SIG-M5 (cell line): ENCODE results near the gene TTLL8.
A peak's percentile ranks its signal among the peaks of the same experiment; 100 is the strongest.
"Not testable (repeated sequence)": the region's sequence is repeated elsewhere in the genome, so short reads cannot be mapped to it uniquely, and the experiment has no call there.

Source experiments
- DNase-seq: peaks from one replicate; lab custom pipeline; 2025; lab: John Stamatoyannopoulos, UW

TTLL8 gene

GRCh38 chr22:49986325-49986724, 71.8 kb downstream of the TTLL8 start:
- no peak for DNase-seq

GRCh38 chr22:49983148-49984042, 74.7 kb downstream of the TTLL8 start:
- DNase-seq: no peak

DNA sequence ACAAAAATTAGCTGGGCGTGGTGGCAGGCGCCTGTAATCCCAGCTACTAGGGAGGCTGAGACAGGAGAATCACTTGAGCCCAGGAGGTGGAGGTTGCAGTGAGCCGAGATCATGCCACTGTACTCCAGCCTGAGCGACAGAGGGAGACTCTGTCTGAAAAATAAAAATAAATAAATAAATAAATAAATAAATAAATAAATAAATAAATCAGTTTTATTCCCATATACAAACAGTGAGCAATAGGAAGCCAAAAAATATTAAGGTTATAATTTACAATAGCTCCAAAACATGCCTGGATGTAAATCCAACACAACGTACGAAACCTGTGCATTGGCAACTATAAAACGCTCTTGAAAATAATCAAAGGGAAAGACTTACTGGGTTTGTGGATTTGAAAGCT, 76.3 kb downstream of the TTLL8 start:
- not testable (repeated sequence) for DNase-seq

DNA sequence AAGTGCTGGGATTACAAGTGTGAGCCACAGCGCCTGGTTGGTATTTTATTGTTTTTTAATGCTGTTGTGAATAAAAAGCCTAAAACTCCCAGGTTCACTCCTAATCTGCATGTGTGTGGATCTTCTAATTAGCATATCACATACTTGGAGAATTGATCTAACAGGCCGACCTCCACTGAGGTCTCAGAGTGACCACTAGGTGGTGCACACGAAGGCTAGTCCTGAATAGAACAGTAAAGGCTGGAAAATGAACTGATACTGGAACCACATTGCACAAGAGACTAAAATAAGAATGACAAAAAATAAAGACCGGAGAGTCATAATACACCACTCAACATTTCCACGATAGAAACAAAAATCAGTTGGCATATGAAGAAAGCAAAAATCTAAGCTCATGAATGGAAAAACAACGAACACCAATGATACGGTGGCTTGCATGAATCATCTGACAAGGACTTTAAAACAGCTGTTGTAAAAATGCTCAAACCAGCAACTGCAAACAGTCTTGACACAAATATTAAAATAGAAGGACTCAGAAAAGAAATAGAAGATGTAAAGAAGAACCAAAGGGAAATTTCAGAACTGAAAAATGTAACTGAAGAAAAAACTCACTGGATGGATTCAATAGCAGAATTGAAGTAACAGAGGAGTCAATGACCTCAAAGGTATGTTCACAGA, 78.4 kb downstream of the TTLL8 start:
- no peak for DNase-seq

DNA sequence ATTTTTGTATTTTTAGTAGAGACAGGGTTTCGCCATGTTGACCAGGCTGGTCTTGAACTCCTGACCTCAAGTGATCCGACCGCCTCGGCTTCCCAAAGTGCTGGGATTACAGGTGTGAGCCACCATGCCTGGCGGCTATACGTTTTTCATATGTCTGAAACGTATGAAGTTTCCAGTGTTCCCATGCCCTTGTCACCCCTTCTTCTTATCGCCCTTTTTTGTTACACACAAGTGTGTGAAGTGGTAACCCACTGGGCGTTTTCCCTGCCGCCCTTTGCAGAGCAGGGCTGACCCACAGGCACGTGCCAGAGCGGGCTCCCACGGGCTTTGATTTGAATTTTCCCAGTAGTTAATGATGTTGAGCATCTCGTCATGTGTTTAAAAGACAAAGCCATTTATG, 80.5 kb downstream of the TTLL8 start:
- DNase-seq: no peak

GRCh38 chr22:49976439-49977175, 81.5 kb downstream of the TTLL8 start:
- peak; percentile 54 for DNase-seq

GRCh38 chr22:49975543-49976389, 82.3 kb downstream of the TTLL8 start:
- no peak for DNase-seq

DNA sequence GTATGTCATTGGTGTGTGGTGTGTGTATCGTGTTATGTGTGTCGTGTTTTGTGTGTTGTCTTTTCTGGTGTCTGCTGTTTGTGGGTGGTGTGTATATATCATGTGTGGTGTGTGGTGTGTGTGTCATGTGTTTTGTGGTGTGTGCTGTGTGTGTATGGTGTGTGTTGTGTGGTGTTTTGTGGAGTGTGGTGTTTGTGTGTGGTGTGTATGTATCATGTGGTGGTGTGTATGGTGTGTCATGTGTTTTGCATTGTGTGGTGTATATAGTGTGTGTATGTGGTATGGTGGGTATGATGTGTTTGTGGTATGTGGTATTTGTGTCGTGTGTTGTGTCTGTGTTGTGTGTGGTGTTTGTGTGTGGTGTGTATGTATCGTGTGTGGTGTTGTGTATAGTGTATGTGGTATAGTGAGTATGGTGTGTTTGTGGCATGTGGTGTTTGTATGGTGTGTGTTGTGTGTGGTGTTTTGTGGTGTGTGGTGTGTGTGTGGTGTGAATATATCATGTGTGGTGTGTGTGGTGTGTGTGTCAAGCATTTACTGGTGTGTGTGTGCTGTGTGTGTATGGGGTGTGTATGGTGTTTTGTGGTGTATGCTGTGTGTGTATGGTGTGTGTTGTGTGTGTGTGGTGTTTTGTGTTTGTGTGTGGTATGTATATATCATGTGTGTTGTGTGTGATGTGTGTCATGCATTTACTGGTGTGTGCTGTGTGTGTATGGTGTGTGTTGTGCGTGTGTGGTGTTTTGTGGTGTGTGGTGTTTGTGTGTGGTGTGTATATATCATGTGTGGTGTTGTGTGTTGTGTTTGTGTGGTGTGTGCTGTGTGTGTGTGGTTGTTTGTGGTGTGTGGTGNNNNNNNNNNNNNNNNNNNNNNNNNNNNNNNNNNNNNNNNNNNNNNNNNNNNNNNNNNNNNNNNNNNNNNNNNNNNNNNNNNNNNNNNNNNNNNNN, 84.8 kb downstream of the TTLL8 start:
- no peak for DNase-seq

- no peak for DNase-seq
Measured at GRCh38 chr22:49972163-49973017, 85.7 kb downstream of the TTLL8 start.

GRCh38 chr22:49971232-49972162, 86.6 kb downstream of the TTLL8 start:
- DNase-seq: no peak

GRCh38 chr22:49970528-49971231, 87.4 kb downstream of the TTLL8 start:
- peak; percentile 82 for DNase-seq

- no peak for DNase-seq
Measured at GRCh38 chr22:49969751-49970527, 88.2 kb downstream of the TTLL8 start.

GRCh38 chr22:49968831-49969661, 89.1 kb downstream of the TTLL8 start:
- no peak for DNase-seq
